Measurements from ENCODE around the gene POLR2F. TPM values are rescaled to one million over a fixed set of nuclear protein-coding genes. Genes with fewer than 3 reads are reported as not detected.
"Not testable (repeated sequence)": the region's sequence is repeated elsewhere in the genome, so short reads cannot be mapped to it uniquely, and the experiment has no call there.

POLR2F gene
- total RNA-seq, 1 donor from 2014 or later: 23.5 TPM

GRCh38 chr22:37967637-37968451 lies 14.3 kb downstream of the POLR2F start:
- Histone ChIP-seq H3K27ac (ENCODE audit: low read depth, low read length) (no peak overlapping the region), H3K4me3 (ENCODE audit: low read length in 3 of 3) (no peak overlapping the region), H3K9ac (ENCODE audit: low read depth in 1 of 3, low read length in 3 of 3) (no peak overlapping the region), H3K27me3 (ENCODE audit: control insufficient read depth in 3 of 3, insufficient read depth in 3 of 3, low read length in 3 of 3) (no peaks in the 10 kb centered on the region), H3K4me1 (ENCODE audit: control insufficient read depth in 3 of 3, insufficient read depth in 3 of 3, low read length in 3 of 3) (peaks cover 0 to 6% (median 5%) of the 10 kb centered on the region in 3 donors), H3K9me3 (ENCODE audit: control insufficient read depth in 3 of 3, low read length in 3 of 3) (no peaks in the 10 kb centered on the region), H3K36me3 (ENCODE audit: control insufficient read depth in 3 of 3, insufficient read depth in 3 of 3, low read length in 3 of 3) (peaks cover 25 to 27% (median 27%) of the 10 kb centered on the region in 3 donors)

DNA sequence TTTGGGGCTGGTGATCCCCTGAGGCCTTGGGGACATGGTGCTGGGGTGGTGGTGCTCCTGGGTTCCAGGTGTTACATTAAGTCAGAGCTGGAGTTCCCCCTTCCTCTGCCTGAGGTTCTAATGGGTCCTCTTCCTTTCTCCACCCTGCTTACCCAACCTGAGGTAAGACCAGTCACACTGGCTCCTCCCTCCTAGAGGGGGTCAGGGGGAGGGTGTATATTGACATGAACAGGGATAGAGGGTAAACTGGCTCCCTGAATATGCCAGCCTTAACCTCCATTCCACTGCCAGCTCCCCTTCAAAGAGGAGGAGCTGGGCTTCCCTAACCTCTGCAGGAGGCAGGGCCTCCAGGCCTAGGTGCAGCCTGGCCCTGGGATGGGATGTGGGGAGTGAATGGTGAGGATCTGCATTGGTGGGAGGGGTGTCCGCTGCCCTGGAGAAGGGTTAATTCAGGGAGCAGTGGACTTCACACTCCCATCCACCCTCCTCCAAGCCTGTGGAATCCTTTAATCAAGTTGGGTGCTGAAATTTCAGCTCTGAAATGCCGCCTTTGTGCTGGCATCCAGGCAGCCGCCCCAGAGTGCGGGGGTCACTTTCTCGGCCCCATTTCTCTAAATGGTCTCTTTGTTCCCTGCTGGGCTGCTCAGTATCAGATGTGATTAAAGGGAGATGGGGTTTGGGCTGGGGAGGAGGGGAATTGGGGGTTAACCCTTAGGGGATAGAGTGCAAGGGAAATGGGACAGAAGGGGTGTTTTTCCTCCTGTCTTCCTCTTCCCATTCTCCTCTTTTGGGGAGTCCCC lies 15.2 kb downstream of the POLR2F start:
- H3K27ac ChIP-seq (ENCODE audit: low read depth, low read length): no peak overlapping the region
- H3K4me3 ChIP-seq (ENCODE audit: low read length in 3 of 3): no peak overlapping the region
- H3K9me3 ChIP-seq (ENCODE audit: control insufficient read depth in 3 of 3, low read length in 3 of 3): no peaks in the 10 kb centered on the region
- peaks cover 22 to 25% (median 24%) of the 10 kb centered on the region in 3 donors for H3K36me3 ChIP-seq (ENCODE audit: control insufficient read depth in 3 of 3, insufficient read depth in 3 of 3, low read length in 3 of 3)
- peaks cover 0 to 6% (median 5%) of the 10 kb centered on the region in 3 donors for H3K4me1 ChIP-seq (ENCODE audit: control insufficient read depth in 3 of 3, insufficient read depth in 3 of 3, low read length in 3 of 3)
- no peaks in the 10 kb centered on the region for H3K27me3 ChIP-seq (ENCODE audit: control insufficient read depth in 3 of 3, insufficient read depth in 3 of 3, low read length in 3 of 3)
- no peak overlapping the region for H3K9ac ChIP-seq (ENCODE audit: low read depth in 1 of 3, low read length in 3 of 3)

DNA sequence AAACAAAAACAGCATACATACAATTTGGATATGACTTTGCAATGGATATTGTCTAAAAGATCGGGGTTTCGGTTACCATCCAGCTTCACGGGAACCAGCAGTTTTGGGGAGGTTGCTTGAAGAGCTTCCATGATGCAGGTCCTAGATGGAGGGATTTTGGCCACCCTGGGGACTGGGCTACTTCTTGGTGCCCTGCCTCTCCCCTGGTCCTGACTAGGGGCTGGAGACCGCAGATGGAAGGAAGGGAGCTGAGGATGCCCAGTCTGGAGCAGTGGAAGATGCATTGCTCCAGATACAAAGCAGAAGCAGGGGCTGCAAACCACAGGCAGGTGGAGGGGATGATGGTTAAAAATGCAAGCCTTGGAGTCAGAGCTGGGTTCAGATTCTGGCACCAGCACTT lies 17.4 kb downstream of the POLR2F start:
- H3K36me3 ChIP-seq (ENCODE audit: control insufficient read depth in 3 of 3, insufficient read depth in 3 of 3, low read length in 3 of 3): peaks cover 22 to 28% (median 24%) of the 10 kb centered on the region in 3 donors
- H3K27ac ChIP-seq (ENCODE audit: low read depth, low read length): no peak overlapping the region
- H3K9ac ChIP-seq (ENCODE audit: low read depth in 1 of 3, low read length in 3 of 3): peak overlapping the region in 1 of 3 donors; percentile 33

DNA sequence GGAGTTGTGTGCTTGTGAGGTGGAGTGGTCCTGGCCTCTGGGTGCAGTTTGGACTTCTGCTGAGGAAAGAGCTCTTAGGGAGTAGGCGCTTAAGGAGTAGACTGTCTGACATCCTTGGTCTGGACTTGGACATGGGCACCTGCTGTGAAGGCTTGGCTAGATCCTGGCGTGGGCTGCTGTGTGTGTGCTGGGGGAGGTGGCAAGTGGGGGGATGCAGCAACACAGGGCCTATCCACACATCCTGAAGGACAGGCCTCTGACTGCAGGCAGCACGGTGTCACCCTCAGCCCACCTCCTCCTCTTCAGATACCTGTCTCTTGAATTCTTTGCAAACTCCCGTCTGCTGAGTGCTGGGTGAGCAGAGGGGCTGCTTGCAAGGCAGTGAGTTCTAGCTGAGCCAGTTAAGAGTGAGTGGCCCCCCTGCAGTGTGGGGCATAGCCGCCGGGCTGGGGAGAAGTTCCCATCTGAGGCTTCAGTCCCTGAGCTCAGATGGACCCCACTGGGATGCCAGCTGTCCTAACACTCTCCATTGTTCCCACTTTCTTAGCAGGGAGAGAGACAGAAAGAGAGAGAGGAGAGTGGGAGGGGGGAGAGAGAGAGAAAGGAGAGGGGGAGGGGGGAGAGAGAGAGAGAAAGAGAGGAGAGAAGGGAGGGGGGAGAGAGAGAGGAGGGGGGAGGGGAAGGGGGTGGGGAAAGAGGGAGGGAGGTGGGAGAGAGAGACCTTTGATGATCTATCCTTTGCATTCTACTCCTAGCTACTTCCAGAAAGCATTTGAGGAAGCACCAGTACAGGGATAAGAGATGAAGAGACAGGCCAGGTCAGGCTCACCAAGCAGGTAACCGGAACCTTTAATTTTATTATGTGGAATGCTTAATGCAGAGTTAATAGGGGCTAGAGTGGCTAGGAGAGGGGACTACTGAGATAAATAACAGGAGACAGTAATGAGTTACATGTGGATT lies 18.3 kb downstream of the POLR2F start:
- Histone ChIP-seq H3K27ac (ENCODE audit: low read depth, low read length) (no peak overlapping the region), H3K9me3 (ENCODE audit: control insufficient read depth in 3 of 3, low read length in 3 of 3) (no peaks in the 10 kb centered on the region), H3K4me1 (ENCODE audit: control insufficient read depth in 3 of 3, insufficient read depth in 3 of 3, low read length in 3 of 3) (no peaks in the 10 kb centered on the region), H3K9ac (ENCODE audit: low read depth in 1 of 3, low read length in 3 of 3) (no peak overlapping the region), H3K36me3 (ENCODE audit: control insufficient read depth in 3 of 3, insufficient read depth in 3 of 3, low read length in 3 of 3) (peaks cover 21 to 25% (median 22%) of the 10 kb centered on the region in 3 donors), H3K27me3 (ENCODE audit: control insufficient read depth in 3 of 3, insufficient read depth in 3 of 3, low read length in 3 of 3) (no peaks in the 10 kb centered on the region), H3K4me3 (ENCODE audit: low read length in 3 of 3) (no peak overlapping the region)

More for the DNA sequence above, 17.4 kb downstream of the POLR2F start:
- Histone ChIP-seq H3K27me3 (ENCODE audit: control insufficient read depth in 3 of 3, insufficient read depth in 3 of 3, low read length in 3 of 3) (no peaks in the 10 kb centered on the region), H3K4me1 (ENCODE audit: control insufficient read depth in 3 of 3, insufficient read depth in 3 of 3, low read length in 3 of 3) (no peaks in the 10 kb centered on the region), H3K4me3 (ENCODE audit: low read length in 3 of 3) (no peak overlapping the region), H3K9me3 (ENCODE audit: control insufficient read depth in 3 of 3, low read length in 3 of 3) (no peaks in the 10 kb centered on the region)

DNA sequence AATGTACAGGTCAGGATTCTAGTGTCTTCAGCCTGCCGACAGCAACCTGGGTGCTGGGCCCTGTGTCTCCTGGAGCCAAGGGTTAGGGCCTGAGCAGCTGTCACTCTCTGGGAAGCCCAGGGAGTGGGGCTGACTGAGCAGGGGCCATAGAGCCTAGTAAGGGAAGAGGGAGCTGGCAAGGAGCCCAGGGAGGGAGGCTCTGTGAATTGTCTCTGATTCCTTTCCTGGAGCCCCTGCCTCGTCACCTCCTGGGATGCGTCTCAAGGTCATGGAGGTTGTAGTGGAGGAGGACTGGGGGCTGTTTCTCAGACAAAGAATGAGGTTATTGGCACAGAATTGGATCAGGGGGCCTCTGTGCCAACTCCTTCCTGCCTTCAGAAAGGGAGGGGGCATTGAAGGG lies 19.0 kb downstream of the POLR2F start:
- H3K9ac ChIP-seq (ENCODE audit: low read depth in 1 of 3, low read length in 3 of 3): no peak overlapping the region
- H3K27ac ChIP-seq (ENCODE audit: low read depth, low read length): no peak overlapping the region
- no peaks in the 10 kb centered on the region for H3K27me3 ChIP-seq (ENCODE audit: control insufficient read depth in 3 of 3, insufficient read depth in 3 of 3, low read length in 3 of 3)
- H3K36me3 ChIP-seq (ENCODE audit: control insufficient read depth in 3 of 3, insufficient read depth in 3 of 3, low read length in 3 of 3): peaks cover 13 to 18% (median 14%) of the 10 kb centered on the region in 3 donors
- H3K9me3 ChIP-seq (ENCODE audit: control insufficient read depth in 3 of 3, low read length in 3 of 3): no peaks in the 10 kb centered on the region
- no peaks in the 10 kb centered on the region for H3K4me1 ChIP-seq (ENCODE audit: control insufficient read depth in 3 of 3, insufficient read depth in 3 of 3, low read length in 3 of 3)
- H3K4me3 ChIP-seq (ENCODE audit: low read length in 3 of 3): no peak overlapping the region

DNA sequence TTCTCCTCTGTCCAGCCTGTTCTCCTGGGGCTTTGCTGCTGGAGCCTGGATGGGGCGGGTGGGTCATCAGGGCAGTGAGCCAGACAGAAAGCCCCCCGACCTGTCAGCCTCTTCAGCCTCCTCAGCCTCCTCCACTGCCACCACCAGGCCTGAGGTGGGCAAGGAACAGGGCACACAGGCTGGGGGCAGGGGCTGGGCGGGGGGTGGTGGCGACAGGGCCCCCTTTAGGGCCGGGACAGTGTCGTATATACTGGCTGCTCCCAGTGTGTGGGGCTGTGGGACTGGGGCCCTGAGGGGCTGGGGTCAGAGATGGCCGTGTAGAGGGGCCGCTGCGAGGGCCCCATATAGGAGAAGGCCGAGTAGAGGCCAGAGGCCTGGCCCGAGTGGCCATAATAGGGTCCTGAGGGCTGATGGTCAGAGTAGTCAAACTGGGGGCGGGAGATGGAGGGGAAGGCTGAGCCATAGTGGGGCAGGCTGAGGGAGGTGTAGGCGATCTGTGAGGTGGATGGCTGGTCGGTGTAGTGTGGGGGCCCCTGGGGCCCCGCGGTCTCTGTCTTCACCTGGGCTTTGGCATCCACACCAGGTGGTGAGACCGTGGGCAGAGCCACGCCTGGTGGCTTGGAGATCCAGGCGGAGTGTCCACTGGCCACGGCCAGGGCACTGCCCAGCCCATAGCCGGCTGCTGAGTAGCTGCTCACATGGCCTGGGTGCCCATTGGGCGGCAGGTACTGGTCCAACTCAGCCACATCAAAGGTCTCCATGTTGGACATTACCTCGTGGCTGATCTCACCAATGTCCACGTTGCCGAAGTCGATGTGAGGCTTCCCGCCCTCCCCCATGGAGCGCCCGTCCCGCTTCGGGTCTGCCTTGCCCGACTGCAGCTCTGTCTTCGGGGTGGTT lies 20.0 kb downstream of the POLR2F start:
- no peak overlapping the region for H3K27ac ChIP-seq (ENCODE audit: low read depth, low read length)
- H3K27me3 ChIP-seq (ENCODE audit: control insufficient read depth in 3 of 3, insufficient read depth in 3 of 3, low read length in 3 of 3): no peaks in the 10 kb centered on the region
- H3K4me1 ChIP-seq (ENCODE audit: control insufficient read depth in 3 of 3, insufficient read depth in 3 of 3, low read length in 3 of 3): no peaks in the 10 kb centered on the region
- H3K9ac ChIP-seq (ENCODE audit: low read depth in 1 of 3, low read length in 3 of 3): no peak overlapping the region
- no peak overlapping the region for H3K4me3 ChIP-seq (ENCODE audit: low read length in 3 of 3)
- H3K36me3 ChIP-seq (ENCODE audit: control insufficient read depth in 3 of 3, insufficient read depth in 3 of 3, low read length in 3 of 3): peaks cover 3 to 8% (median 5%) of the 10 kb centered on the region in 3 donors
- H3K9me3 ChIP-seq (ENCODE audit: control insufficient read depth in 3 of 3, low read length in 3 of 3): no peaks in the 10 kb centered on the region

DNA sequence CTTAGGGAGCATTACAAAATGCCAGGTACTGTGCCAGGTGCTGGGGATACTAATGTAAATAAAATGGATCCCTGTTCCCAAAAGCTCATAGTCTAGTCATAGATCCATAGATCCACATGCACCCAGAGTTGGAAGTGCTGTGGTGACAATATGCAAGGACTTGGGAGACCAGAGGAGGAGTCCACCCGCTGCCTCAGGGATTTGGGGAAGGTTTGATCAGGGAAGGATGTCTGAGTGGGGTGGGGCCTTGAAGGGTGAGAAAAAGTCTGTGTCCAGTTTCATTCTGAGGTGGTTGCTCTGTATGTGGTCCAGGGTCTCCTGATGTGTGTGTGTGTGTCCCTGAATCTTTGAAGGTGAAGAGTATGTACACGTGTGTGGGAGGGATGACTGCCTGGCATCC lies 21.7 kb downstream of the POLR2F start:
- Histone ChIP-seq H3K4me1 (ENCODE audit: control insufficient read depth in 3 of 3, insufficient read depth in 3 of 3, low read length in 3 of 3) (peaks cover 0 to 3% (median 0%) of the 10 kb centered on the region in 3 donors), H3K4me3 (ENCODE audit: low read length in 3 of 3) (no peak overlapping the region), H3K36me3 (ENCODE audit: control insufficient read depth in 3 of 3, insufficient read depth in 3 of 3, low read length in 3 of 3) (peaks cover 0 to 5% (median 0%) of the 10 kb centered on the region in 3 donors), H3K27ac (ENCODE audit: low read depth, low read length) (no peak overlapping the region), H3K9ac (ENCODE audit: low read depth in 1 of 3, low read length in 3 of 3) (no peak overlapping the region), H3K9me3 (ENCODE audit: control insufficient read depth in 3 of 3, low read length in 3 of 3) (no peaks in the 10 kb centered on the region), H3K27me3 (ENCODE audit: control insufficient read depth in 3 of 3, insufficient read depth in 3 of 3, low read length in 3 of 3) (no peaks in the 10 kb centered on the region)

- not testable (repeated sequence) for H3K9me3 ChIP-seq (ENCODE audit: control insufficient read depth in 3 of 3, low read length in 3 of 3); H3K4me3 ChIP-seq (ENCODE audit: low read length in 3 of 3); H3K27ac ChIP-seq (ENCODE audit: low read depth, low read length); H3K4me1 ChIP-seq (ENCODE audit: control insufficient read depth in 3 of 3, insufficient read depth in 3 of 3, low read length in 3 of 3); H3K9ac ChIP-seq (ENCODE audit: low read depth in 1 of 3, low read length in 3 of 3); H3K36me3 ChIP-seq (ENCODE audit: control insufficient read depth in 3 of 3, insufficient read depth in 3 of 3, low read length in 3 of 3); H3K27me3 ChIP-seq (ENCODE audit: control insufficient read depth in 3 of 3, insufficient read depth in 3 of 3, low read length in 3 of 3)
These were observed 22.5 kb downstream of the POLR2F start for GRCh38 chr22:37976022-37976421.

DNA sequence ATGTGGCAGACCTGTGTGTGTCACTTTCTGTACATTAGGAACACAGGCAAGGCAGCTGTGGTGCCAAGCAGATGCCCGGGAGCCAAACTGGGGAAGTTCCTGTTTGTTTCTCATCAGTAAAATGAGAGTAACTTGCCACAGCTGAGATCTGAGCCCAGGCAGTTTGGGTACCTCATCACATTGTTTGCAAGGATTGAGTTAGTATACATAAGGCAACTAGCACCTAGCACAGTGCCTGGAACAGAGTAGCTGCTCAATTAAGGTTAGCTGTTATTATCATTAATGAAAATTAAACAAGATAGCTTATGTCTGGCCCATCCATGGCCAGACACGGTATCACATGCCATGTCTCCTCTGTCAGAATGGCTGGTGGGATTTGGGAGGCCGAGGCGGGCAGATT lies 23.0 kb downstream of the POLR2F start:
- H3K36me3 ChIP-seq (ENCODE audit: control insufficient read depth in 3 of 3, insufficient read depth in 3 of 3, low read length in 3 of 3): peaks cover 0 to 5% (median 0%) of the 10 kb centered on the region in 3 donors
- no peak overlapping the region for H3K27ac ChIP-seq (ENCODE audit: low read depth, low read length)
- H3K9me3 ChIP-seq (ENCODE audit: control insufficient read depth in 3 of 3, low read length in 3 of 3): no peaks in the 10 kb centered on the region
- no peak overlapping the region for H3K9ac ChIP-seq (ENCODE audit: low read depth in 1 of 3, low read length in 3 of 3)
- H3K4me1 ChIP-seq (ENCODE audit: control insufficient read depth in 3 of 3, insufficient read depth in 3 of 3, low read length in 3 of 3): peaks cover 0 to 9% (median 8%) of the 10 kb centered on the region in 3 donors
- H3K4me3 ChIP-seq (ENCODE audit: low read length in 3 of 3): no peak overlapping the region
- H3K27me3 ChIP-seq (ENCODE audit: control insufficient read depth in 3 of 3, insufficient read depth in 3 of 3, low read length in 3 of 3): no peaks in the 10 kb centered on the region

Measured in skeletal muscle tissue (tissue), 4 donors.